OCI-LY3 (cell line): ENCODE data around the gene CHID1.

ENCODE experiments used
- H2AFZ ChIP-seq: fragments of 200-600, 300-600 bp; shearing (Covaris generic); 2 replicates; pipeline ENCODE4 v1.6.0; 2014; ENCODE audit warnings: antibody characterized with exemption, low read depth, low read length
- H3K27ac ChIP-seq: fragments of 200-600, 300-600 bp; sonication (generic); 2 replicates; pipeline ENCODE4 v1.5.1; 2014; ENCODE audit warnings: mild to moderate bottlenecking, low read length, moderate library complexity, mixed read lengths
- H3K27me3 ChIP-seq: fragments of 200-600, 300-600 bp; sonication (generic); 2 replicates; pipeline ENCODE4 v1.6.1; 2014; ENCODE audit warnings: low read depth, low read length, mixed read lengths
- H3K36me3 ChIP-seq: fragments of 200-600, 300-600 bp; sonication (generic); replicated peaks from 2 replicates; pipeline ENCODE3; 2014; ENCODE audit warnings: low read depth, low read length, mixed read lengths
- H3K4me1 ChIP-seq: fragments of 300-600, 200-600 bp; sonication (generic); 2 replicates; pipeline ENCODE4 v1.6.1; 2014; ENCODE audit warnings: low read length, mixed read lengths
- H3K4me2 ChIP-seq: fragments of 200-600, 300-600 bp; sonication (generic); 2 replicates; pipeline ENCODE4 v1.6.1; 2014; ENCODE audit warnings: low read length, mixed read lengths
- H3K4me3 ChIP-seq: fragments of 300-600, 200-600 bp; sonication (generic); 2 replicates; pipeline ENCODE4 v1.5.1; 2014; ENCODE audit warnings: antibody characterized with exemption, mild to moderate bottlenecking, low read length, moderate library complexity
- H3K79me2 ChIP-seq: fragments of 300-600, 200-600 bp; shearing (Covaris generic); 2 replicates; pipeline ENCODE4 v1.6.1; 2014; ENCODE audit warnings: mild to moderate bottlenecking, low read length, mixed read lengths
- H3K9ac ChIP-seq: fragments of 300-600, 200-600 bp; shearing (Covaris generic); 2 replicates; pipeline ENCODE4 v1.6.0; 2014; ENCODE audit warnings: mild to moderate bottlenecking, low read length, moderate library complexity
- H3K9me3 ChIP-seq: fragments of 200-600, 300-600 bp; shearing (Covaris generic); 2 replicates; pipeline ENCODE4 v1.6.1; 2014; ENCODE audit warnings: low read length, mixed read lengths; ENCODE audit not compliant: insufficient read depth
- H4K20me1 ChIP-seq: fragments of 200-600, 300-600 bp; sonication (generic); 2 replicates; pipeline ENCODE4 v1.6.1; 2016; ENCODE audit warnings: low read length, mixed read lengths; ENCODE audit not compliant: insufficient read depth
- CTCF ChIP-seq: fragments of 200-600, 300-600 bp; sonication (generic); IDR thresholded peaks from 2 replicates; pipeline ENCODE4 v1.5.1; 2014; ENCODE audit warnings: antibody characterized with exemption, low read length, low read depth
- EZH2phosphoT487 ChIP-seq: fragments of 200-600 bp; shearing (Covaris generic); IDR thresholded peaks from 2 replicates; pipeline ENCODE4 v1.6.1; 2018; ENCODE audit warnings: antibody characterized with exemption, mixed run types, low read depth

Gene CHID1

GRCh38 chr11:898143-898511 lies 12.5 kb downstream of the CHID1 start:
- no peaks in the 10 kb centered on the region for H4K20me1 ChIP-seq
- H3K4me2 ChIP-seq, result no peak overlapping the region
- no peak overlapping the region for H2AFZ ChIP-seq
- peaks cover 12% of the 10 kb centered on the region for H3K36me3 ChIP-seq
- no peaks in the 10 kb centered on the region for H3K4me1 ChIP-seq
- no peak overlapping the region for H3K9ac ChIP-seq
- H3K27ac ChIP-seq, result no peak overlapping the region
- no peak for TF ChIP-seq EZH2phosphoT487
- TF ChIP-seq CTCF, result no peak
- no peaks in the 10 kb centered on the region for H3K27me3 ChIP-seq
- no peak overlapping the region for H3K4me3 ChIP-seq
- no peaks in the 10 kb centered on the region for H3K79me2 ChIP-seq
- no peaks in the 10 kb centered on the region for H3K9me3 ChIP-seq

- peaks cover 10% of the 10 kb centered on the region for H3K36me3 ChIP-seq
- H3K27ac ChIP-seq, result no peak overlapping the region
Measured at GRCh38 chr11:897253-898142, 13.1 kb downstream of the CHID1 start.

GRCh38 chr11:895331-896110 lies 15.1 kb downstream of the CHID1 start:
- Histone ChIP-seq H3K4me2 (no peak overlapping the region), H3K79me2 (no peaks in the 10 kb centered on the region), H3K4me3 (no peak overlapping the region), H3K27ac (no peak overlapping the region), H3K27me3 (no peaks in the 10 kb centered on the region), H3K36me3 (peaks cover 7% of the 10 kb centered on the region), H3K9ac (no peak overlapping the region), H4K20me1 (no peaks in the 10 kb centered on the region), H2AFZ (no peak overlapping the region), H3K4me1 (no peaks in the 10 kb centered on the region), H3K9me3 (no peaks in the 10 kb centered on the region)
- TF ChIP-seq EZH2phosphoT487 (no peak), CTCF (no peak)

More at GRCh38 chr11:897253-898142, 13.1 kb downstream of the CHID1 start:
- Histone ChIP-seq H3K79me2 (no peaks in the 10 kb centered on the region), H2AFZ (no peak overlapping the region), H3K27me3 (no peaks in the 10 kb centered on the region), H3K4me2 (no peak overlapping the region), H3K9ac (no peak overlapping the region), H3K9me3 (no peaks in the 10 kb centered on the region), H3K4me3 (no peak overlapping the region), H3K4me1 (no peaks in the 10 kb centered on the region), H4K20me1 (no peaks in the 10 kb centered on the region)
- TF ChIP-seq EZH2phosphoT487 (no peak), CTCF (no peak)

- no peaks in the 10 kb centered on the region for H4K20me1 ChIP-seq
- H3K4me1 ChIP-seq, result no peaks in the 10 kb centered on the region
- H3K27ac ChIP-seq, result no peak overlapping the region
- no peak overlapping the region for H3K4me2 ChIP-seq
- H3K36me3 ChIP-seq, result peaks cover 3% of the 10 kb centered on the region
- H3K27me3 ChIP-seq, result no peaks in the 10 kb centered on the region
- TF ChIP-seq CTCF, result no peak
- TF ChIP-seq EZH2phosphoT487, result no peak
- H3K79me2 ChIP-seq, result no peaks in the 10 kb centered on the region
- H3K9me3 ChIP-seq, result no peaks in the 10 kb centered on the region
- no peak overlapping the region for H2AFZ ChIP-seq
- H3K4me3 ChIP-seq, result no peak overlapping the region
- no peak overlapping the region for H3K9ac ChIP-seq
Measured at GRCh38 chr11:894575-895201, 15.9 kb downstream of the CHID1 start.
